T-helper 1 cell (primary cell): ENCODE results near the gene MAD1L1.
A peak's percentile ranks its signal among the peaks of the same experiment; 100 is the strongest.
"Not testable (repeated sequence)": the region's sequence is repeated elsewhere in the genome, so short reads cannot be mapped to it uniquely, and the experiment has no call there.

Source experiments
- DNase-seq, 5 donors: peaks; one replicate each; pipeline ENCODE4 v3.0.0-alpha.2; 2012 to 2020

MAD1L1 gene

GRCh38 chr7:2008936-2009540 lies 223.7 kb downstream of the MAD1L1 start:
- peak in 1 of 5 donors; percentile 10 for DNase-seq

DNA sequence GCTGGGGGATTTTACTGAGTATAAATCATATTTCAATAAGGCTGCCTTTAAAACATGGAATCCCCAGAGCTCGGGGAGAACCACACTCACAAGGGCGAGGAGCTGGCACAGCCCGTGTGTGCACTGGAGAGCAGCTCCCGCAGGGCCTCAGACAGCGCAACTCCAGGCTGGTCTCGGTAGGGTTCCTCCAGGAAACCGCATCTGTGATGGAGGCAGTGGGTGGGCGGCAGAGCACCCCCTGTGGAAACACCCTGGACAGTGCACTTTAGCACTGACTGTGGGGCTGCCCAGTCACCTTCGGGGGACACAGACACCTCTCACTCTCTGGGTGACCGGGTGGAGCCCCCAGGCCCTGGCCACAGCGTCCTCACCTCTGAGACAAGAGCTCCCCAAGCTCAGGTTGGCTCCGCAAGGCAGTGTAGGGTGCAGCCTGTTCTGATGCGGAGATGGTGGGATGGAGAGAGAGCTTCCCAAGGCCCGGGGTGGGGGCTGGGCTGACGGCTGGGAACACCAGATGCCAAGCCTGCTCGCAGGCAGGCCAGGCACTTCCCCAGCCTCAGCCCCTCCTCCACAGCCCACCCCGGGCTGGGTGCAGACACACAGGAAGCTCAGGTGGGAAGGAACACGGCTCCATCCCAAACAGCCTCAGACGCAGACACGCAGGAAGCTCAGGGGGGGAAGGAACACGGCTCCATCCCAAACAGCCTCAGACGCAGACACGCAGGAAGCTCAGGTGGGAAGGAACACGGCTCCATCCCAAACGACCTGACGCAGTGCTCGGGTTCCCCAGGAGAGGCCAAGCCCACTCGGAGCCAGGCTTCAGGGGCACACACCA lies 224.4 kb downstream of the MAD1L1 start:
- DNase-seq, result peak in 1 of 5 donors; percentile 2

GRCh38 chr7:2007551-2007950 lies 225.2 kb downstream of the MAD1L1 start:
- no peak for DNase-seq

DNA sequence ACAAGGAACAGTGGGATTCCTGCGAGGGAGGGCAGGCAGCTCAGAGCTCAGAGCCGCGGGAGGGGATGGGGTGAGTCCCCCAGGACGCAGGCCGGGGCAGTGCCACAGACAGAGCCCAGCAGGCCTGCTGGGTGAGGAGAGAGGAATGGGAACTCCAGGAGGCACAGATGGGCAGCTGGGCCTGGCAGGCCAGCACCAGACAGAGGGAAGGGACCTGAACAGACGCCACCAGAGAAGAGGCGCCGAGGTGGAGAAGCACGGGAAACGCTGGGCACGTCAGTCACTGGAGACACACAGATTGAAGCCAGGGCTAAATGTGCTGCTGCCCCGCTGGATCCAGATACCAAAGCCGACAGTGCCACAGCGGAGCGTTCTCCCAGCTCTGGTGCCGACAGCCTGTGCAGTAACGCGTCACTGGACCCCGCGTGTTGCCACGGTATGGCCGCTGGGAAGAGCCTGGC lies 225.8 kb downstream of the MAD1L1 start:
- DNase-seq, result peak in 1 of 5 donors; percentile 9

DNA sequence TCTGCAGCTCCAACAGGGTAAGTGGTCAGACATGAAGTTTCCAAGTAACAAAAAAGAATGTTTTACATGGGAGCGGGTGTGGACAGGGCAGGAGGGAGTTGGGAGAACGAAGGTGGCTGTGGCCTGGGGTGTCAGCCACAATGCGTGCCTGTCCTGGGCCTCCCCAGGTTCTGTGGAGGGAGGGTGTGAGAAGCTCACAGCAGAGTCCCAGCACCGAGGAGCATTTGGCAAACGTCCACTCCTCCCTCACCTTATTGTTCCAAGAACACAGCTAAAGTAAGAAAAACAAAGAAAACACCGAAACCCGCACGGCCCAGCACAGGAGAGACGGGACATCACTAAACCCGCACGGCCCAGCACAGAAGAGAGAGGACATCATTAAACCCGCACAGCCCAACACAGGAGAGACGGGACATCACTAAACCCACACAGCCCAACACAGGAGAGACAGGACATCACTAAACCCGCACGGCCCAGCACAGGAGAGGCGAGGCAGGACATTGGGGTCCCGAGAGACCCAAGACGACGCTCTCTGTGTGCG lies 226.4 kb downstream of the MAD1L1 start:
- DNase-seq, result no peak

DNA sequence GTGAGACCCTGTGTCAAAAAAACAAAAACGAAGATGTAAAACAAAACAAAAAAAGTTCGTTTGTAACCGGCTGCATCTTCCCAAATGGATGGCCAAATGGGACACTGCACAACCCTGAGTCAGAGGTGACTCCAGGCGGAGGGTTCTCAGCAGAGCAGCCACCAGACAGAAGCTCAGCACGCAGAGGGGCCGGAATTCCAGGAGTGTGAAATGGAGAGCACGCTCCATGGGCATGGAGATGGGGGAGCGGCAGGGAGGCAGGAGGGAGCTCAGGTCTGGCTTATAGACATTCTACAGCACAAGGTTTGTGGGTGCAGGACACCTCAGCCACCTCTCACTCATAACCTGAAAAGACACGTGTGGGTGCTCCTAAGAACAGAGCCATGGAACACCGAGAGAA lies 227.0 kb downstream of the MAD1L1 start:
- DNase-seq, result peak in 1 of 5 donors; percentile 2

DNA sequence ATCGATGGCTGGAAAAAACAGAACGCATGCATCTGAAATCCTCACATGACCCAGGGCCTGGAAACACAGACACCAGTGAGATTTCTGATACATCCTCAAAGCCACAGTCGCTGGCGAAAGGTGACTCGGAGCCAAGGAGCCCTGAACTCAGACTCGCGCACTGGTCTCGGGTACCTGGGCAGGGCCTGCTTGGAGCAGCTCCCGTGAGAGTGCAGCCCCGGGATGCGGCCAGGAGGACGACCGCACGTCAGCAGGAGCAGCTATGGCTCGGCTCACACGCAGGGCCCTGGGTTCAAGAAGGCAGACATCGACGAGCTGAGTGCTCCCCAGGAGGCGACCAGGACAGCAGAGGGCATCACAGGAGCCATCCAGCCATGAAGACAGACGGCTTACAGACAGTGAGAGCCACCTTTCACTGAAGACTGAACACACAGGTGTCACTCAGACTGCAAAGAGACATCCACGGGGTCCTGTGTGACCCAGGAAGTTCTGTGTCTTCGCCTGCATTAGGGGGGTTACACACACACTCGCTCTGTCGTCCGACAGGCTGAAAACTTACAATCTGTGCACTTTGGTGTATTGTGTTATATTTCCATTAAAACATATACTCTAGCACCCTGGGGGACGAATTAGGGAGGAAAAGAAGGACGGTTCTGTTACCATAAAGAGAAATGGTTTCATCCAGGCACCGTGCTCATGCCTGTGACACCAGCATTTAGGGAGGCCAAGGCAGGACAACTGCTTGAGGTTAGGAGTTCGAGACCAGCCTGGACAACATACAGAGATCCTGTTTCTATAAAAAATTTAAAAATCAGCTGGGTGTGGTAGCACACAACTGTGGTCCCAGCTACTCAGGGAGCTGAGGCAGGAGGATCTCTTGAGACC lies 227.7 kb downstream of the MAD1L1 start:
- DNase-seq, result peak in 1 of 5 donors; percentile 1

DNA sequence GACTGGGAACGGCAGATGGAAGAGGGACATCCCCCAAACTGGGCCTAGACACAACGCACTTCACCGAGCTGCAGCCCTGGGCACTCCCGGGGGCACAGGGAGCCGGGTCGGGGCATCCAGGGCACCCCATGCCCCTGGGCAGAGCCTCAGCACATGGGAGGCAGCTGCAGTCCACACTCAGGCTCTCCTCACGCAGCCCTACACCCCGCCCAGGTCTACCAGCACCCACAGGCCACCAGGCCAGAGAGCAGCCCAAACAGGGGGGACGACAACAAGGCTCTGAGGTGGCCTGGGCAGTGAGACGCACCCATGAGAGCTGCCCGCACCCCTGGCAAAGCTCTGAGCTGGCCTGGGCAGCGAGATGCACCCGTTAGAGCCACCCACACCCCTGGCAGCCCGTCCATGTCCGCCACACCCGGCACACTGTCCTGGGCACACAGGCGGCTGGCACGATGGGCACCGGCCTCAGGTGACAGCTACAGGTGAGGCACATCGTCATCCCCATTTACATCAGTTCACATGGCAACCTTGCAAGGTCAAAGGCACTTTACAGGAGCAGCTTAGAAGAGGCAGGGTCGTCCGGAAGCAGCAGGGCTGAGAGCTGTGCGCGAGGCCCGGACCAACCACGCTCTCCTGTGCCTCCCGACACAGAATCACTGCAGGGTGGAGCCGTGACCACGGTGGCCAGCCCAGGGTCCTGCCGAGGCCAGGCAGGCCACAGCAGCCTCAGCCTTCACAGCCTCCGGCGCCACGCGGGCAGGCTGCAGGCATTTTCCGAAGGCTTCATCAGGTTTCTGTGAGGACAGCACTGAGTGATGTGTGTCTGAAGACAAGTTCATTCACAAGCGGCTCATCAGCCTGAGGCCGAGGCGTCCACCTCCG lies 228.6 kb downstream of the MAD1L1 start:
- peak in 2 of 5 donors; percentile 4 to 7 for DNase-seq

DNA sequence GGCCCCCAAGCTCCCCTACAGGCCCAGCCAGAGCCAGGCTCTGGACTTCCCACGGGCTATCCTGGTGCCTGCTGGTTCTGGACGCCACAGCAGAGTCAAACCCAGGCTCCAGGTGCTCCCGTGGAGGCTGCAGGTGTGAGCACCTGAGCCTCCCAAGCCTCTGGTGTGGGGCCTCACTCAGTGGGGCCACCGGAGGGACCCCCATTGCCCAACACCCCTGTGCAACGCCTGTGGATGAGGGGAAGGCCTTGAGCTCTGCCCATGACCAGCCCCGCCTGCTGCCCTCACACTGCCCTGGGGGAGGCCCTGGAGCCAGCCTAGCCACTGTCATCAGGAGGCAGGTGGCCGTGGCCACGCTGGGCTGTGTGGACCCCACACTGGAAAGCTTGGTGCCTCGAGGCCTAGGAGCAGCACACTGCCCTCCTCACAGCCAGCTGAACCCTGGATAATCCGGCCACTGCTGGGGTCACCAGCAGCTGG lies 229.3 kb downstream of the MAD1L1 start:
- DNase-seq, result peak in 1 of 5 donors; percentile 6

DNA sequence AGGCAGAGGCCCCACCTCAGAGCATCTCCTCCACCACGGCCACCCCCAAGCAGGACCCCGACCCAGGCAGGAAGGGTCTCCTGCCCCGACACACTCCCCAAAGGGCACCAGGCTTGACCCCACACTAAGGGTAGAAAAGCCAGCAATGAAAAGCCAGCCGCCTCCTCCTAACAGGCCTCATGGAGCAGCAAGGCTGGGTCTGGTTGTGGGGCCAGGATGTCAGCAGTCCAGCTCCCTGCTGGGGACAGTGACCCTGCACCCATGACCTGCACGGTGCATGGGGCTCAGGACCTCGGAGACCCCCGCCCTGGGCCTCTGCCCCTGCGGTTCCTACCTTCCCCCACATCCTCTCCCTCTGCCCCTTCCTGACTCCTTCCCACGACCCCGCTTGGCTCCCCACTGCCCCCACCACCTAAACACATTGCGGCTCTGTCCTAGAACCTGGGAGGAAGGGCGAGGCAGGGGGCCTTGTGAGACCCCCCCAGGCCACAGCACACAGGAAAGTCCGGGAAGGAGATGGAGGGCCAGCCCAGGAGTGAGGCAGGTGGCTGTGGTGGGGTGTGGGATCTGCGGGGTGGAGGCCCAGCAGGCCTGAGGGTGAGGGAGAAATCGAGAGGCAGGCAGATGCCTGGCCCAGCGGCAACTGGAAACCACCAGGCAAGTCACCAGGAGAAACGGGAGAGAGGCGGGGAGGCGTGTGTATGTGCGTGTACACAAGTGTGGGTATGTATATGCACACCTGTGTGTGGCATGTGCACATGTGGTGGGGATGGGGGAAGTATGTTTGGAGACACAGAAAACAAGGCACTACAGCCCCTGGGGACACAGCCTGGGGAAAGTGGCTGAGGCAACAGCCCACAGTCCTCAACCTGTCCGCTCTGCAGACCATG lies 229.9 kb downstream of the MAD1L1 start:
- DNase-seq, result peak in 1 of 5 donors; percentile 4

GRCh38 chr7:2001601-2002442 lies 230.9 kb downstream of the MAD1L1 start:
- DNase-seq, result peak in 1 of 5 donors; percentile 3

GRCh38 chr7:2000746-2001321 lies 231.9 kb downstream of the MAD1L1 start:
- no peak for DNase-seq

DNA sequence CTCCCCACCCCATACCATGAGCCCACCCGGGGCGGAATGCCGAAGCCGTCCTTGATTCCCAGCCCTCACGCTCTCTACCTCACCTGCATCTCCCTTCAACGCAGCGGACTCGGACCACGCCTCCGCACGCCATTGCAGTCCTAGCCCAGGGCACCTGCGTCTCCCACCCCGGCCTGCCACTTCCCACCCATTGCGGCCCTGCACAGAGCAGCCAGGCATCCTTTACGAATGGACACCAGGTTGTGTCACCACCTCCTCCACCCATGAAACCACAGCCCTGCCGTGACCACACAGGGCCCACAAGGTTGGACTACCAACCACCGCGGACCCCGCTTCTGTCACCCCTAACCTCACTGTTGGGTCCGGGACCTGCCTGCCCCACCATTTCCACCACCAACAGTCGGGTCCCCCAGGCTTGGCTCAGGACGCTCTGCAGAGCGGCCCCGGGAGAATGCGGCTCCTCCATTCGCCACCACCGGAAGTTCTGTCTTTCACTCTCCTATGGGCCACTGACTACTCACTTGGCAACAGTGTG lies 232.5 kb downstream of the MAD1L1 start:
- DNase-seq, result no peak

DNA sequence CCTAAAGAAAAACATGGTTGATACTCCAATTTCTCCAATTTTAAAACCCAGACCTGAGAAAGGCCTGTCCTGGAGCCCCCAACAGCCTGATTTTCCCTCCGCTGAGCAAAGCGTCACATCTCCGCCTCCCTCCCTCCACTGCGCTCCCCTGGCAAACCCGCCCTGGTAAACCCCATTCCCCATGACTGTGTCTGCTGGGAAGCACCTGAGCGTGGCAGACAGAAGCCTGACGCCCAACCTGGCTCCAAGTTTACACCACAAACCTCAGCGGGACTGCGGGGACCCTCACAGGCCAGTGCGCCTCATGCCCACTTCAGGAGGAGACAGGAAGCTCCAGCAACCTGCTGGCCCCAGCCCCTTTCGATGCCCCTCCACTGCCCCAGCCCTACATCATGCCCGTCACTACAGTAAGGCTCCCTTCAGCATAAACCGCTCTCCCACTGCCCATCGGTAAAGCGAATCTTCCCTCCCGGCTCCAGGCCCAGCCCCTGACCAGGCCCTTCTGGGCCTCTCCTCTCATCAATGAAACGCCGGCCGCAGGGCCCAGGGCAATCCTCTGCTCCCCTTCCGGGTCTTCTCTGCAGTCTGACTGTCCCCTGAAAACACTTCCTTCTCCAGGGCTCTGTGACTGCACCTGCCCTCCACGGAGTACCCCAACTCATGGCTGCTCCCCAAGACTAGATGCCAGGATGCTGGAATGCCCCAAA lies 233.3 kb downstream of the MAD1L1 start:
- no peak for DNase-seq

GRCh38 chr7:1998146-1998545 lies 234.6 kb downstream of the MAD1L1 start:
- no peak for DNase-seq

DNA sequence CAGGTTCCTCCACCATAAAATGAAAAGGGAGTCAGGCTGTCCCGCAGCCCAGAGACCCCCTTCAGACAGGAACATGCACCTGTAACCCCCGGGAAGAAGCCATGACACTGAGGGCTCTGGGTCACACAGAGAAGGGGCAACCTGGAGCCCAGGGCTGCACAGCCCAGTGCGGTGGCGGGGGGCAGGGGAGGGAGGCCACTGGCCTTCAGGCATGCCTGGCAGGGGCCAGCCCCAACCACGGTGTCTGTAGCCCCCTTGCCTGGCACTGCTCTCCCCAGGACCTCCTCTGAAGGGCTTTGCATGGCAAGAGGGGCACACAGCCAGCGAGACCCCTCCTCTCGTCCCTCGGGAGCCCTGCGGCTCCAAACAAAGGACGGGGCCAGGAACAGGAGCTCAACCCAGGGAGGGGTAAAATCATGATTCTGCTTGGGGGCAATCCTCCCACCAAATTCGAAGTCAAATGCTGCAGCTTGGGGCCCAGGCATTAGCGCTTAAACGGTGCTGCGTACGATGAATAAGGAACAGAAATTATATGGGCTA lies 235.1 kb downstream of the MAD1L1 start:
- DNase-seq, result no peak

DNA sequence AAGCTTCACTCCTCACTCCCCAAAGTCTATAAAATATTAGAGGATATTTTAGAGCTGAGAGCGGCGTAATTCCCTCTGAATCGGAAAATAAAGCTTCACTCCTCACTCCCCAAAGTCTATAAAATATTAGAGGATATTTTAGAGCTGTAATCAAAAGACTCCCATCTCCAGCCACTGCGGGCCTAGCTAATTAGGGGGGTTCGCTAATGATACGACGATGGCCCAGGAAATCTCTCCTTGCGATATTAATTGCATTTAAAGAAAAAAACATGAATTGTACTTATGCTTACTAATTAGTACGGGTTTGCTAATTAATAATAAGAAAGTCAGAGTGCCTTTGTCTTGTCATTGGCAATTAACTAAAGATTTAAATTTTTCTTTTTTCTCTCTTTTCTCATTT lies 235.9 kb downstream of the MAD1L1 start:
- DNase-seq, result no peak

- not testable (repeated sequence) for DNase-seq
These were observed 236.8 kb downstream of the MAD1L1 start for GRCh38 chr7:1995911-1996420.
